HG03571 (cell line): ENCODE data around the gene ROBO2.

ENCODE experiments used
- ATAC-seq: cut with Tn5 transposase; IDR thresholded peaks from one replicate; pipeline ENCODE4 v1.9.1; 2021; ENCODE audit not compliant: unreplicated experiment

Gene ROBO2

GRCh38 chr3:77539677-77540076, 499.8 kb downstream of the ROBO2 start:
- no peak for ATAC-seq

GRCh38 chr3:77541203-77541922, 501.5 kb downstream of the ROBO2 start:
- no peak for ATAC-seq

GRCh38 chr3:77546246-77546645, 506.3 kb downstream of the ROBO2 start:
- ATAC-seq, result no peak

DNA sequence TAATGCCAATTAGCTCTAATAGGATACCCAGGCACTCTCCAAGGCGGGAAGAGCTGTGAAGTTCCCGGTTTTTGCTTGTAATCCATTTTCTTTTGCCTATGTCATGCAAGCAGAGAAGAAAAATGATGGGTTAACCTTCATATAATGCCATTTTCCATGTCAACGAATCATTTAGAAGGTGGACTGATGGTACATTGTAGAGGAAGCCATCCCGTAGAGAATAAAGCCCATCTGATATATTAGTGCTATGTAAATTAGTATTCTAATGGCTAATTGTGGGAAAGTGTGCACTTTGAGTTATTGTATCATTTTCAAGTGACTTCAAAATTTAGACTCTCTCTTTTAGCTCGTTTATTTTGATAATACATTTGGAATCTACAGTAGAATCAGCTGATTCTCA, 509.1 kb downstream of the ROBO2 start:
- no peak for ATAC-seq

- no peak for ATAC-seq
These were observed 513.3 kb downstream of the ROBO2 start for GRCh38 chr3:77553240-77553639.

DNA sequence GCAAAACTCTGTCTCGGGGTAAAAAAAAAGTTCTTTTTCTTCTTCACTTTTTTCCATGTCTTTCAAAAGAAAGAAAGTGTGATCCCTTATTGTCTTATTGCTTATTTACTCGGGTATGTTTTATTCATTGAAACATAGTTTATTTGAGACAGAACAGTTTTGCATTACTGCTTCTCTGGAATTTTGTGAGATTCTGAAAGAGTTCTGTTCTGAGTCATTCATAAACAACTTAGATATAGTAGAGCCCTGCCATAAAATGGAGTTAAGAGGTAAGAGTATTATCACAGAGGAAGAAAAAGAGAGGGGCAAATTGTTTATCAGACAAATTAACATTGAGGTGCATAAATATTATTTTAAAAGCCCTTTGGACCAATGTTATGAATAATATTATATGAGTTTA, 522.2 kb downstream of the ROBO2 start:
- ATAC-seq, result no peak

DNA sequence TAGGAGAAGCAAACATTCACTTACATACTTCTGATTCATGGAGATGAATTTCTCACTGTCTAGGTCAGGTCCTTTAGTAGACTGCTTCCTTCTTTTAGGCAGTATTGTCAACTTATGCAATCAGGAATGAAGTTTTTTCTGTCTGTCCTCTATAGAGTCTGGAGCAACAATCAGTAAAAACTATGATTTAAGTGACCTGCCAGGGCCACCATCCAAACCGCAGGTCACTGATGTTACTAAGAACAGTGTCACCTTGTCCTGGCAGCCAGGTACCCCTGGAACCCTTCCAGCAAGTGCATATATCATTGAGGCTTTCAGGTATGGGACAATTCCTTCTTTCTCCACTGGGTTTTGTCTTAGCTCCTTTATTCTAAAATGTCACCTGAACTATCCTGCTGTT, 523.1 kb downstream of the ROBO2 start:
- ATAC-seq, result no peak

DNA sequence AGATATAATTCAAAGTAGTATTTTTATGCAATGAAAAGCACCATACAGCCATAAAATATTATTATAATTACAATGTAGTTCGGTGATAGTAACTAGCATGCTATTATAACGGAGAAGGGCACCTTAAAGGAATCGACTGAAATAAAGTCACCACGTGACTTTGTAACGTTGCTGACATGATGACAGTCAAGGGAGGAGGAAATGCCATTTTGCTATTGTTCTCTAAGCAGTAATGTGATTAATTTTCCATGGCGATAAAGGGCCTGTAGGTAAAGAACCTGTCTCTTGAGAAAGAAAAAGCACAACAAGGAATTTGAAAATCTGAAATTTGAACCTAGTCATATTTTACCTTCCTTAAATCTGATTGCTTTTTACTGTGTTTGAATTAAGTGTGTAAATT, 526.2 kb downstream of the ROBO2 start:
- no peak for ATAC-seq

- no peak for ATAC-seq
These were observed 532.2 kb downstream of the ROBO2 start for GRCh38 chr3:77571971-77572715.

- no peak for ATAC-seq
These were observed 537.4 kb downstream of the ROBO2 start for GRCh38 chr3:77577264-77577663.

GRCh38 chr3:77586216-77586615, 546.3 kb downstream of the ROBO2 start:
- no peak for ATAC-seq

DNA sequence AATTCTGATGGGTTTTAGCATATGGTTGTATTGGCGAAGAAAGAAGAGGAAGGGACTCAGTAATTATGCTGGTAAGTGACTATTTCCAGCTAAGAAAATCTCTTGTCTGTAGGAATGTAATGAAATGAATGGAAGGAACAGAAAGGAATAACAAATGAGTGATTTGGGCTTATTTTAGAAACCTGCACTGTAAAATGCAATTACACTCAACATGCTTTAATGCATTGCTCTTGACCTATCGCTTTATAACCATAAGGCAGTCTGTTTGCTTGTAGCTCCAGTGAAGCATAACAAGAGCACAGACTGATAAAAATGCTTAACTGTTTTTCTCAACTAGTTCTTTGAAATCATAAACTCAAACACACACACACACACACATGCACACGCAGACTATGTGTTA, 549.0 kb downstream of the ROBO2 start:
- ATAC-seq, result no peak

DNA sequence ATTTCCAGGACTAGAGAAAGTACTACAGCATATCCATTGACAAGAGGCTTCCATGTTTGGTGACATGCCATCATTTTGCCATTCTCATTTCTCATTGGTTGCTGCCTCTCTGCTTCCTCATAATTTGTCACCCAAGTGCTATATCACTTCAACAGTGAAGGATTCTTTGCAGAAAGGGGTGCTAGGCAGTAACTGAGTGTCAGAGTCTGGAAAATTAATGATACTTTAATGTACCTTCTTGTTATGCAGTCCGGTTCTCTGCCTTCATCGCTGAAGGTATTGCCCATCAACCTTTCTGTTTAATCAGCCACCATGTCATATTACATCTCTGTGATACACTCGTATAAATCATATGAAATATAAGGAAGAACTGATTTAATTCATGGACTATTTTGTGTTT, 550.3 kb downstream of the ROBO2 start:
- ATAC-seq, result no peak

DNA sequence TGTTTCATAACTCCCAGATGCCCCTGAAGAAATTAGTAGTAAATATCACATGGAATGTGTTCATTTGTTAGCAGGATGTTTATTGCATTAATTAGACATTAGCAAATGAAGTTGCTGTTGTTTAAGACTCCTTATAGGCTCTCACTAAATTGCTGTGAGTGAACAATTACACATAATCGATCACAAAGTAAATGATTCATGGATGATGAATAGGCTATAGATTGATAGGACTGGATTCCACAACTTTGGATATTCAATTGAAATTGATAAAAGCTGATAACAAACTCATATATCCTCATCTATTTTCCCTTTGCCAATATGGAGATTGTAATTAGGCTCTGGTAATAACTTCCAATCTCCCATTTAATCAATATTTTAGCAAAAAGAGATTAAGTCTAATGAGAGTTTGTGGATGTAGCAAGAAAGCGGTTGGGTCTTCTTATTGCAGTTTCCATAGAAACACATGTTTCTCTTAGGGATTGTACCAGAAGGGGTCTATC, 555.5 kb downstream of the ROBO2 start:
- ATAC-seq, result no peak

- no peak for ATAC-seq
These were observed 560.0 kb downstream of the ROBO2 start for GRCh38 chr3:77599948-77600347.

GRCh38 chr3:77601823-77602415, 562.0 kb downstream of the ROBO2 start:
- no peak for ATAC-seq

GRCh38 chr3:77602722-77603121, 562.8 kb downstream of the ROBO2 start:
- ATAC-seq, result no peak

DNA sequence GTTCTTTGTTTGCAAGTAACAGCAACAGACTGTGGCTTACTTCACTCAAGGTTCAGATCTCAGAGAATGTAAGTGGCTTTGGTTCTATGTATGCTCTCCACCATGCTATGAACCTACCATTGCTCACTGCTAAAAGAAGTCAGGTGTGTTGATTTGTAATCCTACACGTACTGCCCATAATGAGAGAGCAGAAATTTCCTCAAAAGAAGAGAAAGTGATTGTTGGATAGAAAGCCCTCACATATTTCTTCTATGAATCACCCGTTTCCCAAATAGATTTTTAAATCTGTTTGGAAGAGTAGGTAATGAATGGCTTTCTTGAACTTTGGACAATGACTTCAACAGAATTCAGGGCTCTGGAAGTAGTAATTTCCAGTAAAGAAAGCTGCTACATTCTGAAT, 565.4 kb downstream of the ROBO2 start:
- ATAC-seq, result no peak

GRCh38 chr3:77605865-77606264, 566.0 kb downstream of the ROBO2 start:
- ATAC-seq, result no peak

DNA sequence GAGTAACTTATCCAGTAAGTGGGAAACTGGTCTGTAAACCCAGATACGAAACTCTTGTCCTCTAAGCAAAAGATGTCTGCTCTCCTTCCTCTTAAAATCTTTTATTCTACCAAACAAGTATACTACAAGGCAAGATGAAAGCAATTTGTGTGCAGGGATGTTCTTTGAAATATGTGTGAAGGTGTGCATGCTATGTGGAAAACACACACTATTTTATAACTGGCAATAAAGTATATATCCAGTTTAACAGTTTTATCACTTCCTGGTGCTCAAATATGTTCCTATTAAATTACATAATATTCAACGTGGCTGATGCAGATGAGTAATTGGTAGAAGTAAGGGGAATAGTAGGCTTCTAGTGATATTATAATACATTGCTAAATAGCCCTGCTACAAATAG, 566.5 kb downstream of the ROBO2 start:
- ATAC-seq, result no peak

DNA sequence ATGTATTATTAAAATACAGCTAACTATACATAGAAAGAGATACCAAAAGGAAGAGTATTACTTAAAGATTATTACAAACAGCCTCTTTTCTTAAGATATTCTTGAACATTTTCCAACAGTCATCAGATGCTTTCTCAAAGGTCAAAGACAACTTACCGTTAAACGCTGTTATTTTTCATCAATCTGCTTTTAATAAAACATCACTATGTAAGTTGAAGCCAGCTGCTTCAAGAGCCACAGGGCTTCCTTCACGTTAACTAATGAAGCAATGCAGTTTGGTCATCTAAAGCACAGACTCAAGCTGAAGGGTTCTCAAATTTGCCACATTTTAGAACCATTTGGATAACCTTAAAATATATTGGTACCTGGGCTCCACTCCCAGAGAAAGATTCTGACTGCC, 578.8 kb downstream of the ROBO2 start:
- no peak for ATAC-seq

GRCh38 chr3:77620009-77620408, 580.1 kb downstream of the ROBO2 start:
- no peak for ATAC-seq
